H1 (cell line): ENCODE data around the gene GTSF1L. TPM values are rescaled to one million over a fixed set of nuclear protein-coding genes. Genes with fewer than 3 reads are reported as not detected.

Source experiments
- CBX8 ChIP-seq: fragments of 300-800, 300-1000 bp; sonication (generic); IDR thresholded peaks from 2 replicates; pipeline ENCODE4 v1.7.1; 2016; ENCODE audit warnings: low read depth, low read length, borderline replicate concordance
- E2F6 ChIP-seq: IDR thresholded peaks from 2 replicates; pipeline ENCODE4 v1.6.1; 2012; ENCODE audit warnings: inconsistent platforms
- EZH2 ChIP-seq: fragments of 200-600 bp; sonication (generic); IDR thresholded peaks from 2 replicates; pipeline ENCODE4 v1.7.1; 2012; ENCODE audit warnings: low read depth, mild to moderate bottlenecking, moderate library complexity, low read length, inconsistent platforms; ENCODE audit not compliant: severe bottlenecking
- SRF ChIP-seq: IDR thresholded peaks from 2 replicates; pipeline ENCODE4 v1.6.1; 2011; ENCODE audit warnings: mild to moderate bottlenecking, low read depth, low read length, moderate library complexity
- polyA plus RNA-seq, 7 experiments: library from polyadenylated mRNA; depleted of rRNA in 3 of 7; stranded (reverse) in 5 of 7; unstranded in 2 of 7; fragments of >200 nt in 5 of 7; fragments of 200-250 nt in 2 of 7; gene quantifications; 1 replicate in 5 of 7; 2 replicates in 1 of 7; 4 replicates in 1 of 7; pipeline versions ENCODE4 v1.2.1 to v1.2.3, GENCODE V29; 2011 to 2013; ENCODE audit warnings: missing spikeins in 2 of 7, mixed read lengths in 2 of 7
- total RNA-seq: library from RNA; stranded (reverse); fragmentation: NEBNext Ultra II Directional; extraction: Animal tissue kit (Norgen Biotek cat#: 25700); gene quantifications from 2 replicates; pipeline ENCODE4 v1.2.1, GENCODE V29; 2021

GTSF1L gene
- total and polyA plus RNA-seq, 2 of the 8 experiments (the other 6 are each of a cell fraction or from before 2014, with no cell fraction given): not detected

GRCh38 chr20:43695571-43695970 is 31.2 kb downstream of the GTSF1L start (continued):
- TF ChIP-seq E2F6 (no peak), CBX8 (no peak), SRF (no peak), EZH2 (no peak)
